CD4-positive, alpha-beta T cell treated with Interleukin-4 for 1 hour (primary cell): ENCODE results near the gene ANGPTL4.
A peak's percentile ranks its signal among the peaks of the same experiment; 100 is the strongest.

Experiments
- DNase-seq, 2 donors: peaks; one replicate each; pipeline ENCODE4 v3.0.0-alpha.2; 2020 to 2022

ANGPTL4 gene

GRCh38 chr19:8421484-8422461 lies 57.8 kb downstream of the ANGPTL4 start:
- DNase-seq = no peak

- peak in 1 of 2 donors; percentile 71 for DNase-seq
These were observed 59.9 kb downstream of the ANGPTL4 start for GRCh38 chr19:8423817-8424223.
